Epithelial cell of proximal tubule (primary cell): Measurements from ENCODE around the gene CALCOCO2. TPM values are rescaled to one million over a fixed set of nuclear protein-coding genes. Genes with fewer than 3 reads are reported as not detected.

Experiments used
- DNase-seq: peaks from one replicate; pipeline ENCODE4 v3.0.0-alpha.2; 2011; ENCODE audit warnings: low read depth
- H3K4me3 ChIP-seq: 2 replicates; pipeline ENCODE4 v1.5.1; 2011; ENCODE audit warnings: low read depth, mild to moderate bottlenecking, low read length
- CTCF ChIP-seq: conservative IDR thresholded peaks from 2 replicates; pipeline ENCODE4 v1.5.1; 2012; ENCODE audit warnings: low read depth, mild to moderate bottlenecking, low read length
- total RNA-seq: library from RNA; depleted of rRNA; stranded (reverse); fragments of >200 nt; gene quantifications from 2 replicates; pipeline ENCODE4 v1.2.3, GENCODE V29; 2015

The CALCOCO2 gene
- total RNA-seq, 1 donor from 2014 or later, result 24.8 TPM

- no peak for DNase-seq
- H3K4me3 ChIP-seq, result no peak overlapping the region
- no peak for TF ChIP-seq CTCF
Observed at GRCh38 chr17:48850792-48851323, 20.0 kb downstream of the CALCOCO2 start.

DNA sequence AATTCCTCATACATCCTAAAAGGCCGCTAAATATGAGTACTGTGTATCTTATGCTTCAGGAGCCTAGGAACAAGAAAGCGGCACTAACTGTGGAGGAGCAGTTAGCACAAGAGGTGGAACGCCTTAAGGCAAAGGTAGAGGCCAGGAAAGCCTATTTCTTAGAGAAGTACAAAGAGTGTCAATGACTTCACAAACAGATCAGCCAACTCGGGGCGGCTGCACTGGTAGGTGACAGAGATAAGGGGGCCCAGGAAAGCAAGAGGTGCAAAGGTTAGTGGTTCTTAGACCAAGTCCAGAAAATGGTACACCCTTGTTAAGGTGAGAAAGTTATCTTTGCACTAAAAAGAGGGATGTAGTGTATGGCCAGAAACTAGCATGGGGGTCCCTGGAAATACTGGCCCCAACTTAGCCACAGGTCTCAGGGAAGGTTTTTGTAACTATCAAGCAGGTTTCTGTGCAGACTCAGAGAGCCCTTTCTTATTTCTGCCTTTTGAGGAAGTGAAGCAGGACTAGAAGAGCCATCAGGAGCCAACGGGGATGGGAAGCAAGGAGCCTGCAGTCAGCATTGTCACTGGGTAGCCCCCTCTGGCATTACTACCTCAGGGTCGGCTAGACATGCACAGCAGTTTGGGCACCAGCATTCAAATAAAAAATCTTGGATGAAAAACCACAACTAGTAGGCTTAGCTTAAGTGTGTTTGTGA, 24.1 kb downstream of the CALCOCO2 start:
- no peak overlapping the region for H3K4me3 ChIP-seq
- DNase-seq, result no peak
- TF ChIP-seq CTCF, result no peak

GRCh38 chr17:48856122-48856821, 25.4 kb downstream of the CALCOCO2 start:
- TF ChIP-seq CTCF, result no peak
- no peak for DNase-seq
- no peak overlapping the region for H3K4me3 ChIP-seq

DNA sequence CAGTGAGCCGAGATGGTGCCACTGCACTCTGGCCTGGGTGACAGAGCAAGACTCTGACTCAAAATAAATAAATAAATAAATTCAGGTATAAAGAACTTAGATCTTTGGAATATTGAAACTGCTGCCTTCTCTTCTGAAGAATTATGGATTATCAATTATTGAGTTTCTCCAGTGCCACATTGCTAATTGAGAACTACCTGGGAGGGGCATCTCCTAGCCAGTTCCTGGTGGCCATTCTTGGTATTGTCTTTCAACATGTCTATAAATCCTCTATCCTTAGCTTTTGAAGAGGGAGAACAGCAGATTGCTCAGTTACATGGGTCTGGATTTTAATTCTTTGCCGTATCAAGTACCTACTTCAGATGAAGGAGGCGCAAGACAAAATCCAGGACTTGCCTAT, 29.2 kb downstream of the CALCOCO2 start:
- TF ChIP-seq CTCF, result peak; percentile 29
- no peak overlapping the region for H3K4me3 ChIP-seq

DNA sequence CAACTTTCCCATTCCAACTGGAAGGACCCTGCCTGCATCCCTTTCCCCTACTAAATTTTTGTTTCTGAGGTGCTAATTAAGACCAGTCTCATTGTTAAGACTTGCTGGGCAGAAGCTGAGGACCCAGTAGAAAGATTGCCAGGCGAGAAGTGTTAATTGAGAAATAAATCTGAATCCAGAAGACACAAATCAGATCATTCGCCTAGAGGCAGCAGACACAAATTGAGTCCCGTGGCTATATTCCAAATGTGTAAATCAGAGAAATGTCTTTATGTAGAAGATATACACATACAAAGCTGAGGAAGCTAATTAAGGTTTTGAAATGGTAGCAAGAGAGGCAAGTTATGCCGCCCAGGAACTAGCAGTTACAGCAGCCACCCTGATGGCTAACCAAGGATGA, 29.6 kb downstream of the CALCOCO2 start:
- DNase-seq, result no peak
- H3K4me3 ChIP-seq, result no peak overlapping the region
- no peak for TF ChIP-seq CTCF

More for the DNA sequence above, 29.2 kb downstream of the CALCOCO2 start:
- no peak for DNase-seq

GRCh38 chr17:48868916-48869500, 38.2 kb downstream of the CALCOCO2 start:
- H3K4me3 ChIP-seq, result no peak overlapping the region
- TF ChIP-seq CTCF, result no peak
- DNase-seq, result no peak
